Tibial nerve (tissue), 4 donors: ENCODE data around the gene CNTN5. TPM values are rescaled to one million over a fixed set of nuclear protein-coding genes. Genes with fewer than 3 reads are reported as not detected.
A peak's percentile ranks its signal among the peaks of the same experiment; 100 is the strongest.

Experiments used
- DNase-seq, 2 donors: peaks; one replicate each; pipeline ENCODE4 v3.0.0-alpha.2; 2019; ENCODE audit warnings: low spot score in 2 of 2
- H3K27ac ChIP-seq, 4 donors: fragments of 200-600 bp; sonication (generic) in 3 of 4; one replicate each; pipeline ENCODE4 v1.5.1; 2017 to 2019; ENCODE audit warnings: mild to moderate bottlenecking in 1 of 4
- H3K27me3 ChIP-seq, 2 donors: fragments of 200-600 bp; sonication (generic) in 1 of 2; one replicate each; pipeline versions ENCODE4 v1.5.1 to v1.6.0; 2017 to 2019
- H3K36me3 ChIP-seq, 3 donors: fragments of 200-600 bp; sonication (generic); one replicate each; pipeline ENCODE4 v1.5.1; 2018 to 2019
- H3K4me1 ChIP-seq, 4 donors: fragments of 200-600 bp; sonication (generic) in 3 of 4; one replicate each; pipeline ENCODE4 v1.5.1; 2017 to 2019
- H3K4me3 ChIP-seq, 4 donors: fragments of 200-600 bp; sonication (generic) in 3 of 4; one replicate each; pipeline ENCODE4 v1.5.1; 2017 to 2019; ENCODE audit warnings: mild to moderate bottlenecking in 1 of 4, moderate library complexity in 1 of 4
- H3K9me3 ChIP-seq, 4 donors: fragments of 200-600 bp; sonication (generic) in 3 of 4; one replicate each; pipeline ENCODE4 v1.5.1; 2017 to 2019
- EP300 ChIP-seq, 2 donors: sonication (generic); formaldehyde crosslinking; IDR thresholded peaks; one replicate each; pipeline ENCODE4 v1.6.1; 2017; ENCODE audit warnings: antibody characterized with exemption in 2 of 2, mild to moderate bottlenecking in 1 of 2
- POLR2A ChIP-seq, 2 donors: fragments of 450-650 bp; IDR thresholded peaks; one replicate each; pipeline ENCODE4 v1.6.1; 2017; ENCODE audit warnings: antibody characterized with exemption in 2 of 2, mild to moderate bottlenecking in 2 of 2, moderate library complexity in 2 of 2
- WGBS, 2 donors: methylation state at CpG; one replicate each; pipeline ENCODE4 v1.1.5; 2018; 5-methylcytosine and 5-hydroxymethylcytosine counted together
- total RNA-seq, 4 donors: library from RNA; depleted of rRNA; stranded (reverse); fragments of >200 nt; gene quantifications; one replicate each; pipeline ENCODE4 v1.1.0, GENCODE V29; 2016
- TF ChIP-seq, protein P1 (sequence below), 5 experiments: fragments of 200-600 bp in 3 of 5; fragments of 450-650 bp in 2 of 5; sonication (generic) in 3 of 5; IDR thresholded peaks; one replicate each; pipeline ENCODE4 v1.5.1; 2016 to 2019; ENCODE audit warnings: antibody characterized with exemption in 5 of 5, mild to moderate bottlenecking in 3 of 5, moderate library complexity in 2 of 5

CNTN5 gene
- under 1 TPM in 2 of 4 donors, not detected in 2; under 0.01 to 0.22 TPM for total RNA-seq

DNA sequence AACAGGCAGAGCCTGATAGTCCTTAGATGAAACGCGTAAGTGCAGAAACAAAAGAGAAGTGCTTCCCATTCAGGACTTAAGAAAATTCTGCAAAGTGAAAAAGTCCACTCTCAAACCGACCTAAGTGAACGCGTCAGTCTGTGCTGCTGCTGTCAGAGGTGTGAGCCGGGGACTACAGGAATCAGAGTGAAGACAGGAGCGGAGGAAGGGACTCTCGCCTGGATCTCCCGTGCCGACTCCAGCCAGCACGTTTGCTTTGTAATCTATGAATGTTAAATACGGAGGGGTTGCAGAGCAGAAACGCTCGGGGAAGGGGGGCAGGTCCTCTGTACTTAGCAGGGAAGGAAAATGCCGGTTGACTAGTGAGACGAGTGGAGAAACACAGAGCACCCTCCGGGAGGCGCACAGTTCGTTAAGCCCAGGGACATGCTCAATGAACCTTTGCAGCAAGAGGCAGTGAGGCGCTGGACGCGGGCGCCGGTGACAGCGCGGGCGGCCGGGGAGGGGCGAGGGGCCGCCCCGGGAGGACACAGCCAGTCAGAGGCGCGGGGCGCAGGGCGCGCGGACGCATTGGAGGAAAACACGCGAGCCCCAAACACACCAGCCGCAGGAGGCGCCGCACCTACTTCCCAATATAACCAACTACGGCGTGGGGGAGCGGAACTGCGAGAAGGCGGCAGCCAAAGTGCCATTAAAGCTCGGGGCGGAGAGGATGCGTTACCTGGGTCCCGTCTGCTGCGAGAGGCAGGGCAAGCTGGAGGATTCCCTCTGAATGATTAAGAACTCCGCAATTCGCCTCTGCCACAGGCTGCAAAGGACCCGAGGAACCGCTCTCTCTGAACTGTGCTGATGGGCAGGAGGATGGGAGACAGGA is at the start of gene CNTN5:
Gene CNTN5, plus strand, starts transcription at position 598 of the 874 bp plus-strand sequence.
- peak within 1 kb of the TSS; percentile 18 to 46 (median 29) for H3K4me3 ChIP-seq
- no peak within 1 kb of the TSS for H3K27ac ChIP-seq
- no peaks in the 10 kb centered on the region for H3K27me3 ChIP-seq
- H3K9me3 ChIP-seq = no peaks in the 10 kb centered on the region
- H3K4me1 ChIP-seq = peaks cover 0 to 16% (median 0%) of the 10 kb centered on the region in 4 donors
- DNase-seq = peak in 1 of 2 donors; percentile 6
- H3K36me3 ChIP-seq = no peaks in the 10 kb centered on the region
- 1% methylated on average over 36 to 45 of the region's 57 CpGs for whole genome bisulfite sequencing, 2 donors
- TF ChIP-seq POLR2A (IDR thresholded peaks at IDR 0.05) = no peak
- TF ChIP-seq, protein P1, sequence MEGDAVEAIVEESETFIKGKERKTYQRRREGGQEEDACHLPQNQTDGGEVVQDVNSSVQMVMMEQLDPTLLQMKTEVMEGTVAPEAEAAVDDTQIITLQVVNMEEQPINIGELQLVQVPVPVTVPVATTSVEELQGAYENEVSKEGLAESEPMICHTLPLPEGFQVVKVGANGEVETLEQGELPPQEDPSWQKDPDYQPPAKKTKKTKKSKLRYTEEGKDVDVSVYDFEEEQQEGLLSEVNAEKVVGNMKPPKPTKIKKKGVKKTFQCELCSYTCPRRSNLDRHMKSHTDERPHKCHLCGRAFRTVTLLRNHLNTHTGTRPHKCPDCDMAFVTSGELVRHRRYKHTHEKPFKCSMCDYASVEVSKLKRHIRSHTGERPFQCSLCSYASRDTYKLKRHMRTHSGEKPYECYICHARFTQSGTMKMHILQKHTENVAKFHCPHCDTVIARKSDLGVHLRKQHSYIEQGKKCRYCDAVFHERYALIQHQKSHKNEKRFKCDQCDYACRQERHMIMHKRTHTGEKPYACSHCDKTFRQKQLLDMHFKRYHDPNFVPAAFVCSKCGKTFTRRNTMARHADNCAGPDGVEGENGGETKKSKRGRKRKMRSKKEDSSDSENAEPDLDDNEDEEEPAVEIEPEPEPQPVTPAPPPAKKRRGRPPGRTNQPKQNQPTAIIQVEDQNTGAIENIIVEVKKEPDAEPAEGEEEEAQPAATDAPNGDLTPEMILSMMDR (IDR thresholded peaks at IDR 0.05) = no peak
- no peak for TF ChIP-seq EP300 (IDR thresholded peaks at IDR 0.05)

DNA sequence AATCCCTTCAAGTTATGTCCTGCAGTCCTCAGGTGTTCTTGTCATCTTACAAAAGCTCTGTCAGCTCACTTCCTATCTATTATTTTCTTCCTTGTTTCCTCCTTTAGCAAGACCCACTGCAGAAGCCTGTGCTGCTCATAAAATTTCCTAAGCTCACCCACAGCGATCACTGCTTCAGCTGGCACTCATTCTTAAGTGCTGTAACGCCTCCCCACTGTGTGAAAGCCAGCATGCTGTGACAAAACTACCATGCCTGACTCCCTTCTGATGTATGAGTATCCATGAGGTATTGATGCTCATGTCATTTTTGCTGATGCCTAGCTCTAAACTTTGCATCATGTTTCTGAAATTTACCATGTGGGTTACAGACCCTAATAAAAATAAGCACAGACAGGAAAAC is 41.5 kb upstream of the CNTN5 start:
- Histone ChIP-seq H3K36me3 (no peaks in the 10 kb centered on the region), H3K9me3 (peaks cover 0 to 12% (median under 1%) of the 10 kb centered on the region in 4 donors), H3K4me3 (no peak overlapping the region), H3K27ac (no peak overlapping the region), H3K4me1 (no peaks in the 10 kb centered on the region), H3K27me3 (no peaks in the 10 kb centered on the region)
- TF ChIP-seq EP300 (IDR thresholded peaks at IDR 0.05) (no peak), POLR2A (IDR thresholded peaks at IDR 0.05) (no peak)
- TF ChIP-seq, protein P1 (IDR thresholded peaks at IDR 0.05) = no peak
- 25 to 30% methylated on average over 2 of the region's 2 CpGs for WGBS, 2 donors
- no peak for DNase-seq

DNA sequence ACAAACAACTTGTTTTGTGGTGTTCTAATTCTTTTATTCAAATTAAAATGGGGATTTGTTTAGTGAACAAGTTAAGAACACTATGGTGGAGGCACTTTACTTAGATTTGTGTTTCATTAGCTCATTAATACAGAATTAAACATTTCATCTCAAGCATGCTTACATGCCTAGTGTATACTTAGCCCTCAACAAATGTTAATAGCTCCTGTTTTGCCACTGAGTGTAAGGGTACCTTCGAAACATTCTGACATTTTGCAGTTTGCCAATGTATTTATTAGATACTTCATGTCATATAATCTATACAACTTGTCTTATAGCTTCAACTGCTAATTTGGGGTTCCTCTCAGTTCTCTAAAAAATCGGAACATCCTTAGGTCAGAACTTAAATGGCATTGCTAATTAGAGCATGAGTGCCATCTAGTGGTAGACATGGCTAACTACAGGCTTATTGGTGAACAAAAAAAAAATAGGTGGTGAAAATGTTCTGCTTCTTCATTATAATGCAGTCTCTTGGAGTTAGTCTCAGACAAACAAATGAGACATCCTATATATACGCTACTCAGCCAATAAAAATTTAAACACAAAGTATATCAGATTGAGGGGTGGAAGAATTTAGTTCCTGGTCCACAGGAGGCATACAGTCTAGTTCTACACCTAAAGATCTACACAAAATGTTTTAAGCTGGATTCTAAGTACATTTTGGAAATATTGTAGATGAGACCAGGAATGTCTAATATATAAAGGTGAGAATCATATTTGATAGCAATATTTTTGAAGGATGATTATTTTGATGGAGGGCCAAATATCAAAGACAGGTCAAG is 4.9 kb upstream of the CNTN5 start:
- H3K9me3 ChIP-seq = no peaks in the 10 kb centered on the region
- peaks cover 0 to 9% (median 0%) of the 10 kb centered on the region in 4 donors for H3K4me1 ChIP-seq
- H3K27me3 ChIP-seq = no peaks in the 10 kb centered on the region
- 11 to 18% methylated on average over 3 of the region's 3 CpGs for WGBS, 2 donors
- TF ChIP-seq, protein P1 (IDR thresholded peaks at IDR 0.05) = peak; percentile 65 to 80 (median 71)
- no peak for TF ChIP-seq POLR2A (IDR thresholded peaks at IDR 0.05)
- no peak for TF ChIP-seq EP300 (IDR thresholded peaks at IDR 0.05)
- no peak overlapping the region for H3K27ac ChIP-seq
- no peaks in the 10 kb centered on the region for H3K36me3 ChIP-seq
- H3K4me3 ChIP-seq = no peak overlapping the region
- peak in 1 of 2 donors; percentile 34 for DNase-seq

DNA sequence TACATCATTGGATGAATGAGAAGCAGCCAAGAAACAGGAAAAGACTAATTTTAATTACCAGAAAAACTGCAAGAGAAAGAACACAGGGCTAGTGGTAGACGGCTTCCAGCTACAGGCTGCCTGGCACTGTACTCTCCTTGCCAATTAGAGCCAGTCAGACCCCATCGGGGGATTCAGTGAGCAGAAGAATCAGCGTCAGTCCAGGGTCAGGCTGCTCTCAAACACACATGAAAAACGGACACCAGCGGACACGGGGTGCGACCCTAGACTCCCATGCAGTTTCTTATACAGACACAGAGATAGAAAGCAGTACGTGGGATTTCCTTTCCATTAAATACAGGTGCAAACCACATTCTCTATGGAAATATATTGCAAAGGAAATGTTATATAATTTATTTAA is 1.1 kb upstream of the CNTN5 start:
- Histone ChIP-seq H3K4me1 (peaks cover 0 to 16% (median 0%) of the 10 kb centered on the region in 4 donors), H3K4me3 (peak overlapping the region in 2 of 4 donors; percentile 18 to 46), H3K9me3 (no peaks in the 10 kb centered on the region), H3K36me3 (no peaks in the 10 kb centered on the region), H3K27me3 (no peaks in the 10 kb centered on the region), H3K27ac (no peak overlapping the region)
- 27 to 36% methylated on average over 8 of the region's 8 CpGs for WGBS, 2 donors
- TF ChIP-seq EP300 (IDR thresholded peaks at IDR 0.05) (no peak), POLR2A (IDR thresholded peaks at IDR 0.05) (no peak)
- TF ChIP-seq, protein P1 (IDR thresholded peaks at IDR 0.05) = no peak
- DNase-seq = no peak
